HCT116 (cell line): Measurements from ENCODE around the gene NFKBIZ. TPM values are rescaled to one million over a fixed set of nuclear protein-coding genes. Genes with fewer than 3 reads are reported as not detected.

Experiments used
- ATAC-seq: fragments of 200-7000 bp; cut with Tn5 transposase; 2 replicates; pipeline ENCODE4 v1.9.1; 2020; ENCODE audit warnings: mild to moderate bottlenecking, moderate library complexity
- BruUV-seq: library from RNA; stranded (reverse); fragments of 400-500 nt; replicated peaks from 2 replicates; lab custom pipeline; 2021; lab: Mats Ljungman, UMichigan
- CTCF ChIA-PET: fragments of 300-600 bp; sonication (Branson Sonifier 250); formaldehyde crosslinking; loops from one replicate; lab custom pipeline; 2021; ENCODE audit warnings: antibody characterized with exemption; lab: Charles Lee
- POLR2A ChIA-PET: fragments of 300-600, 350-600 bp; sonication (Branson Sonifier 250); formaldehyde crosslinking; loops from one replicate; lab custom pipeline; 2021; ENCODE audit warnings: antibody characterized with exemption; lab: Charles Lee
- RAD21 ChIA-PET, 2 experiments: fragments of 300-600 bp; sonication (Branson Sonifier 250); formaldehyde crosslinking; loops; one replicate each; lab custom pipeline; 2023; ENCODE audit warnings: low total read pairs in 2 of 2; ENCODE audit not compliant: uncharacterized antibody in 2 of 2, unreplicated experiment in 2 of 2, low non-redundant PET in 1 of 2; lab: Charles Lee
- DNase-seq: peaks from one replicate; pipeline ENCODE4 v3.0.0-alpha.2; 2010; ENCODE audit warnings: low read depth, low spot score
- H2AFZ ChIP-seq: fragments of 200-600 bp; shearing (Covaris generic), sonication (generic); 2 replicates; pipeline ENCODE4 v1.6.1; 2017; ENCODE audit warnings: low read depth, mixed run types, mixed read lengths, antibody characterized with exemption, low read length; ENCODE audit not compliant: poor library complexity, severe bottlenecking
- H3K27ac ChIP-seq: 2 replicates; pipeline ENCODE4 v1.5.1; 2012; ENCODE audit warnings: low read depth, low read length
- H3K27me3 ChIP-seq: fragments of 200-600 bp; sonication (generic); 2 replicates; pipeline ENCODE4 v1.6.1; 2016; ENCODE audit warnings: mixed run types, low read length, mixed read lengths; ENCODE audit not compliant: insufficient read depth
- H3K36me3 ChIP-seq, 2 experiments: fragments of 200-500 bp in 1 of 2; fragments of 200-600 bp in 1 of 2; sonication (Bioruptor generic) in 1 of 2; sonication (generic) in 1 of 2; 2 replicates each; pipeline versions ENCODE4 v1.5.1 to v1.6.1; 2014 to 2016; ENCODE audit warnings: low read length in 2 of 2, inconsistent platforms in 1 of 2, mixed read lengths in 1 of 2, mixed run types in 1 of 2; ENCODE audit not compliant: insufficient read depth in 2 of 2, control insufficient read depth in 1 of 2
- H3K4me1 ChIP-seq, 2 experiments: fragments of 200-600 bp in 1 of 2; sonication (generic) in 1 of 2; 2 replicates each; pipeline versions ENCODE4 v1.5.1 to v1.6.1; 2012 to 2017; ENCODE audit warnings: low read length in 2 of 2, inconsistent platforms in 1 of 2, mild to moderate bottlenecking in 1 of 2, mixed read lengths in 1 of 2, mixed run types in 1 of 2, moderate library complexity in 1 of 2; ENCODE audit not compliant: insufficient read depth in 2 of 2, control insufficient read depth in 1 of 2
- H3K4me2 ChIP-seq: fragments of 200-600 bp; sonication (generic); 2 replicates; pipeline ENCODE4 v1.6.1; 2017; ENCODE audit warnings: mixed run types, low read length, mixed read lengths
- H3K4me3 ChIP-seq, 2 experiments: fragments of 200-600 bp in 1 of 2; sonication (generic) in 1 of 2; replicated peaks in 1 of 2; 2 replicates each; pipeline ENCODE4 v1.5.1; 2011 to 2016; ENCODE audit warnings: low read length in 2 of 2, control low read depth in 1 of 2, low read depth in 1 of 2, mild to moderate bottlenecking in 1 of 2, mixed read lengths in 1 of 2, mixed run types in 1 of 2
- H3K79me2 ChIP-seq: fragments of 200-600 bp; sonication (generic); 2 replicates; pipeline ENCODE4 v1.6.1; 2017; ENCODE audit warnings: mild to moderate bottlenecking, mixed run types, low read length, moderate library complexity, mixed read lengths; ENCODE audit not compliant: insufficient read depth
- H3K9ac ChIP-seq: fragments of 200-600 bp; sonication (generic); 2 replicates; pipeline ENCODE4 v1.6.1; 2016; ENCODE audit warnings: low read length, mixed read lengths
- H3K9me2 ChIP-seq: fragments of 200-600 bp; sonication (generic), shearing (Covaris generic); 2 replicates; pipeline ENCODE4 v1.6.1; 2017; ENCODE audit warnings: mixed run types, mild to moderate bottlenecking, moderate library complexity; ENCODE audit not compliant: insufficient read depth
- H3K9me3 ChIP-seq, 2 experiments: fragments of 200-500 bp in 1 of 2; fragments of 200-600 bp in 1 of 2; sonication (Bioruptor generic) in 1 of 2; sonication (generic) in 1 of 2; 2 replicates each; pipeline ENCODE4 v1.6.1; 2014 to 2017; ENCODE audit warnings: low read length in 2 of 2, mixed read lengths in 2 of 2, inconsistent platforms in 1 of 2, low read depth in 1 of 2, mild to moderate bottlenecking in 1 of 2, mixed run types in 1 of 2, moderate library complexity in 1 of 2; ENCODE audit not compliant: control insufficient read depth in 1 of 2, insufficient read depth in 1 of 2
- H4K20me1 ChIP-seq: fragments of 200-600 bp; sonication (generic), shearing (Covaris generic); 2 replicates; pipeline ENCODE4 v1.6.1; 2017; ENCODE audit warnings: mixed run types, mild to moderate bottlenecking, moderate library complexity; ENCODE audit not compliant: insufficient read depth
- ATF3 ChIP-seq: IDR thresholded peaks from 2 replicates; pipeline ENCODE4 v1.6.1; 2012
- CEBPB ChIP-seq: IDR thresholded peaks from 2 replicates; pipeline ENCODE4 v1.6.1; 2012; ENCODE audit warnings: low read depth
- ELF1 ChIP-seq: IDR thresholded peaks from 2 replicates; pipeline ENCODE4 v1.6.1; 2012; ENCODE audit warnings: low read depth, borderline replicate concordance
- EZH2 ChIP-seq: fragments of 200-600 bp; sonication (generic); IDR thresholded peaks from 2 replicates; pipeline ENCODE4 v1.6.1; 2017; ENCODE audit warnings: antibody characterized with exemption, mixed run types
- FOSL1 ChIP-seq: IDR thresholded peaks from 2 replicates; pipeline ENCODE4 v1.6.1; 2012; ENCODE audit warnings: low read depth
- POLR2A ChIP-seq: IDR thresholded peaks from 2 replicates; pipeline ENCODE4 v1.7.0; 2011; ENCODE audit warnings: borderline replicate concordance; ENCODE audit not compliant: insufficient read depth, insufficient read length; ENCODE audit errors: extremely low read depth
- RAD21 ChIP-seq: IDR thresholded peaks from 2 replicates; pipeline ENCODE4 v1.6.1; 2012; ENCODE audit warnings: low read depth, mild to moderate bottlenecking
- REST ChIP-seq: IDR thresholded peaks from 2 replicates; pipeline ENCODE4 v1.6.1; 2012; ENCODE audit warnings: low read depth
- SIN3A ChIP-seq: IDR thresholded peaks from 2 replicates; pipeline ENCODE4 v1.6.1; 2012; ENCODE audit warnings: low read depth
- SP1 ChIP-seq: IDR thresholded peaks from 2 replicates; pipeline ENCODE4 v1.6.1; 2012; ENCODE audit warnings: low read depth
- YY1 ChIP-seq: IDR thresholded peaks from 2 replicates; pipeline ENCODE4 v1.6.1; 2011; ENCODE audit warnings: low read length, low read depth, moderate library complexity, mild to moderate bottlenecking; ENCODE audit not compliant: insufficient replicate concordance; ENCODE audit errors: extremely low read depth
- ZNF274 ChIP-seq: fragments of 200-500 bp; sonication (Bioruptor generic); IDR thresholded peaks from 2 replicates; pipeline ENCODE4 v1.6.1; 2014; ENCODE audit warnings: mild to moderate bottlenecking, low read depth, low read length, inconsistent platforms
- intact Hi-C: fragments of 100-400 bp; cut with micrococcal nuclease; formaldehyde crosslinking; loops from 2 replicates; pipeline ENCODE4 v1.10.0; 2022
- total RNA-seq: library from RNA; stranded (reverse); gene quantifications from one replicate; pipeline ENCODE4 v1.2.1, GENCODE V29; 2021; ENCODE audit not compliant: unreplicated experiment
- TF ChIP-seq, protein P1 (sequence below): IDR thresholded peaks from 2 replicates; pipeline ENCODE4 v1.6.1; 2012

Gene NFKBIZ
- total RNA-seq, 1 experiment from 2014 or later, result 12.2 TPM

DNA sequence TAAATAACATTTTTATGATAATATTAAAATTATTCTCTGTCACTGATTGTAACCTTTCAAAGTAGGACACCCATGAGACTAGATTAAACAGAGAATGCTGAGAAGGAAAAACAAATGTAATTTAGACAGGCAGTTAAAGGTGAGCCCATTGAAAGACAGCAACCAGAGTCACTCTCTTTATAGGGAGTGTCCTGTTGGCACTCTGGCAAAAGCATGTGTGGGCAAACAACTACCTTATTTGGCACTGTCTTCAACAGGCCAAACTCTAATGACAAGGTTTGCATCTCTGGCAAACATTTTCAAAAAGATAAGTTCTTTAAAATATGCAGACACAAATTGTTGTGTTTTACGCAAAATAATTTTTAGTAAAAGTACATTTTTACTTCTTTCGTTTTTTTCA is 29.8 kb downstream of the NFKBIZ start:
- TF ChIP-seq FOSL1 (no peak), ZNF274 (no peak), YY1 (no peak), POLR2A (no peak), ATF3 (no peak), EZH2 (no peak), ELF1 (no peak), SIN3A (no peak)
- TF ChIP-seq, protein P1, sequence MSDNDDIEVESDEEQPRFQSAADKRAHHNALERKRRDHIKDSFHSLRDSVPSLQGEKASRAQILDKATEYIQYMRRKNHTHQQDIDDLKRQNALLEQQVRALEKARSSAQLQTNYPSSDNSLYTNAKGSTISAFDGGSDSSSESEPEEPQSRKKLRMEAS, result no peak
- TF ChIP-seq, all 23 proteins: peak for 0
- H3K4me1 ChIP-seq, result no peaks in the 10 kb centered on the region
- intact Hi-C loops, result no loop called here
- H2AFZ ChIP-seq, result no peak overlapping the region
- no peaks in the 10 kb centered on the region for H3K9me2 ChIP-seq
- H3K9me3 ChIP-seq, result no peaks in the 10 kb centered on the region
- BruUV-seq, result no TSS peak
- DNase-seq (no peak), ATAC-seq (no peak)
- H3K4me3 ChIP-seq, result no peak overlapping the region
- ChIA-PET RAD21 (no interaction called here), POLR2A (no interaction called here), CTCF (no interaction called here)
- H3K27me3 ChIP-seq, result no peaks in the 10 kb centered on the region
- no peaks in the 10 kb centered on the region for H3K79me2 ChIP-seq
- H3K4me2 ChIP-seq, result no peak overlapping the region
- H3K36me3 ChIP-seq, result no peaks in the 10 kb centered on the region
- no peaks in the 10 kb centered on the region for H4K20me1 ChIP-seq
- H3K9ac ChIP-seq, result no peak overlapping the region
- no peak overlapping the region for H3K27ac ChIP-seq

- no peak overlapping the region for H3K27ac ChIP-seq
- ATAC-seq, result no peak
- H3K4me3 ChIP-seq, result no peak overlapping the region
- no peak for TF ChIP-seq YY1
- TF ChIP-seq FOSL1, result no peak
- TF ChIP-seq CEBPB, result no peak
- TF ChIP-seq SIN3A, result no peak
- no peak for TF ChIP-seq SP1
- no peak for TF ChIP-seq RAD21
- TF ChIP-seq ATF3, result no peak
- TF ChIP-seq EZH2, result no peak
- TF ChIP-seq REST, result no peak
- no peaks in the 10 kb centered on the region for H3K79me2 ChIP-seq
- ChIA-PET POLR2A (no interaction called here), RAD21 (no interaction called here), CTCF (no interaction called here)
- DNase-seq, result no peak
- no TSS peak for BruUV-seq
- no peaks in the 10 kb centered on the region for H3K9me2 ChIP-seq
- H3K4me2 ChIP-seq, result no peak overlapping the region
- H2AFZ ChIP-seq, result no peak overlapping the region
- no peaks in the 10 kb centered on the region for H3K27me3 ChIP-seq
- H3K36me3 ChIP-seq, result no peaks in the 10 kb centered on the region
- H3K9me3 ChIP-seq, result no peaks in the 10 kb centered on the region
- no peak overlapping the region for H3K9ac ChIP-seq
- H3K4me1 ChIP-seq, result no peaks in the 10 kb centered on the region
- intact Hi-C loops, result no loop called here
- H4K20me1 ChIP-seq, result no peaks in the 10 kb centered on the region
Measured at GRCh38 chr3:101879623-101880284, 30.4 kb downstream of the NFKBIZ start.
